ENCODE measurements around the gene PDE4D. TPM values are rescaled to one million over a fixed set of nuclear protein-coding genes. Genes with fewer than 3 reads are reported as not detected.
A peak's percentile ranks its signal among the peaks of the same experiment; 100 is the strongest.
"Not testable (repeated sequence)": the region's sequence is repeated elsewhere in the genome, so short reads cannot be mapped to it uniquely, and the experiment has no call there.

The PDE4D gene
- polyA plus RNA-seq, 10 donors, result 28.0 to 57.2 (median 38.6) TPM

- DNase-seq, result no peak
Observed at GRCh38 chr5:59769832-59770231, 123.7 kb downstream of the PDE4D start.

GRCh38 chr5:59769041-59769360 lies 124.5 kb downstream of the PDE4D start:
- no peak for DNase-seq

DNA sequence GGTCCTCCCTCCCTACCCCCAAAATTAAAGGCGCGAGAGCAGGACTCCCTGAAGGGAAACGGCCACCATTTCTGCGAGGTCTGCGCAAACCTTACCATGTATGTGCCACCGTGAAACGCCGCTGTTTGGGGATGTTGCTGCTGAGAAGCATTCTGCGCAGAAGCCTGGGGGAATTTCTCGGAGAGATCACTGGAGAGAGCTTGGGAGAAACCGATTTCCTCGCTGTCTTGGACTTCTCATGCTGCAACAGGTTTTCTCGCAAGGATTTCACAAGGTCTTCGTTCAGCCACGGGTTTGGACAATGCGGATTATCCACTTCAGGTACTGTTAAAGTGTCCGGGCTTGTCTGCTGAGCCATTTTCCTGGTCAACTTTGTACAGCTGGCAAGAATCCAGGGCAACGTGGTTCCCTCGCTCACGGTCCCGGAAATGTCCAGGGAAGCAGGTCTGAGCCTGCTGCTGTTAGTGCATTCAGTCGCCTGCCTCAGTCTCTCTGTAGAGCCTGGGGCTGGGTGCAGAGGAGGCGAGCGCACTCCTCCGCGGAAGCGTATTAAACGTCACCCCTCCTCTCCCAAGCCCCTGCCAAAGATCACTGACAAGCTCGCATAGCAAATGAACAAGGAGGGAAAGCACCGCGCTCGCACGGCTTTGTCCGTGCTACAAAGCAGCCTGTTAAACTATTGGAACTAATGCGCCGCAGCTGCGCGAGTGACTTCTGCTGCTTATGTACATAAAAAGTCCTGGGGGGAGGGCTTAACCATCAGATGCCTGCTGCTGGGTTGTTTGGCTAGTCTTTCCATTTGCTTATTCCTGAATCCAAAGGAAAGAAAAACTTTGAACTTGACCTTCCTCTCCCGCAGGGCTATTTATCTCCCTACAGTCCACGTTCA lies 125.1 kb downstream of the PDE4D start:
- peak; percentile 86 to 96 (median 88) for DNase-seq

GRCh38 chr5:59767681-59768151 lies 125.8 kb downstream of the PDE4D start:
- DNase-seq, result peak in 2 of 3 donors; percentile 26 to 73

- DNase-seq, result peak in 1 of 3 donors; percentile 16
Observed at GRCh38 chr5:59767211-59767605, 126.3 kb downstream of the PDE4D start.

GRCh38 chr5:59766427-59767210 lies 126.9 kb downstream of the PDE4D start:
- peak in 2 of 3 donors; percentile 16 to 58 for DNase-seq

DNA sequence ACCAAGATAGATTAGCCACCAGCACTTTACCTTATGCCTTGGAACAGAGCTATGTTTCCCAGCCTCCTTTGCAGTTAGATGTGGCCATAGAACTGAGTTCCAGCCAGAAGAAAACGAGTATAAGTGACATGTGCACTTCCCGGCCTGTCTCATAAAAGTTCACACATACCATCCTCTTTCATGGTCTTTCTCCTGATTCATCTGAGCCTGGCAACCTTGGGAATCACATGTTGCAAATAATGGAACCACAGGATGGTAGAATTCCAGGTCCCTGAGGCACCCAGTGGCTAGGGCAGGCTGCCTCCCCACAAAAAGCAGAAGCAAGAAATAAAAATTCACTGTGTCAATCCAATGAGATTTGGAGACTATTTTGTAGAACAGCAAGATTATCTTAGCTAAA lies 128.1 kb downstream of the PDE4D start:
- DNase-seq, result no peak

DNA sequence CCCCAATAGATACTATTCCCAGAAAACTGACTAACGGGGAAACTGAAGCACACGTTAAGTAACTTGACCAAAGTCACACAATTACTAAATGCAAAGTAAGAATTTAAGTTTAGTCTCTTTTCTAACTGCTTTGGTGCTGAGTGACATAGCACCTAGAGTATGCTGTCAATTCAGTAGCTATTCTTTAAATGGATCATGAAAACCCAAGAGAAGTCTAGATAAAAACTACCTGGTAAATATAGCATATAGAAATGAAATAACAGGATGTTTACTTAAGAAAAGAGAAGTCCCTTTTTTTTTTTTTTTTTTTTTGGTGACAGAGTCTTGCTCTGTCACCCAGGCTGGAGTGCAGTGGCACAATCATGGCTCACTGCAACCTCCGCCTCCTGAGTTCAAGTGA lies 129.2 kb downstream of the PDE4D start:
- DNase-seq, result no peak

GRCh38 chr5:59763541-59763940 lies 130.0 kb downstream of the PDE4D start:
- DNase-seq, result no peak

GRCh38 chr5:59762232-59762631 lies 131.3 kb downstream of the PDE4D start:
- DNase-seq, result not testable (repeated sequence)

GRCh38 chr5:59760785-59761348 lies 132.7 kb downstream of the PDE4D start:
- DNase-seq, result no peak

DNA sequence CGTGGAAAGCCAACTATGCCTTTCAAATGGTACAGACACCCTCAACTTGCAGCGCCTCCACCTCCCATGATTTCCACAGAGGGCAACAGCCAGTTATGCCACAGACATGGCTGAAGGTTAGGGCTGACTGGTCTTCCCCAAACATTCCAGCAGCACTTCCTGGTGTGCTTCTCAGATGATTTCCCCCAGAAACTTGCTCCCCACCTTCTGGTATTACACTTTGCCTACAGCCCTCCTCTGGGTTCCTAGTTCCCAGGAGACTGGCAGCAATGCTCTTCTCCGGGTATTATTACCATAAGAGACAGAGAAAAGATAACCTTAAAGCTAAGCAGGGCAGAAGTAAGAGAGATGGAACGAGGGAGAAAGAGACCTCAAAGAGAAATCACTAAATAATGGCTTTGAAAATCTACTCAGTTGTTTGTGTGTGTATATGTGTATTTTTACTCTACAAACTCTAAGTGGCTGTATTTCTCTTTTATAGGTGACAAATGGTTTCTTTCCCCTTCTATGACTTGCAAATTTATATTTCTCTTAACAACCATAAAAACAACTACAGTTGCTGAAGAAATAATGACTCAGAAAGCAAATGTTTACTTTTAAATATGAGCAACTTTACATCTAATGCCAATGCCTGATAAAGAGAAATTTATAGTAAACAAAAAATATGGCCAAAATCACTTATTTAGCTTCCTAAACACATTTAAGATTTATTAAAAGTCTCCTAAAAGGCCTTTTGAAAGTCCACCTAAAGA lies 133.8 kb downstream of the PDE4D start:
- no peak for DNase-seq

DNA sequence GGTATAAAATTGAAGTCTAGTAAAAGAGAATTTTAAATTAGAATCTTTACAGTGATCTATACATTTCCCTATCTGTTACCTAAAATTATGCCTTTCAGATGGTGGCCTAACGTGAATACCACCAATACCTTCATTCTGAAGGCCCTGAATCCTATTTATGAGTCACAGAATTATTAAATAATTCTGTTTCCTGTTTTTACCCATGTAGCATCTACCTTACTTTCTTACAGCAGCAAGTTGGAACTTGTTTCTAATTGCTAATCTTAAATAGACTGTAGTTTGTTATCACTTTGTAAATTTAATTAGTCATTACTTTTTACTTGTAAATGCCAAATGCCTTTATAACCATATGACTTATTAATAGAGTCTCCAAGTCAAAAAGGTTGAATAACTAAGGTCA lies 135.0 kb downstream of the PDE4D start:
- DNase-seq, result no peak

GRCh38 chr5:59757442-59757841 lies 136.1 kb downstream of the PDE4D start:
- no peak for DNase-seq

GRCh38 chr5:59756373-59757035 lies 137.0 kb downstream of the PDE4D start:
- no peak for DNase-seq

GRCh38 chr5:59755476-59755875 lies 138.1 kb downstream of the PDE4D start:
- no peak for DNase-seq

DNA sequence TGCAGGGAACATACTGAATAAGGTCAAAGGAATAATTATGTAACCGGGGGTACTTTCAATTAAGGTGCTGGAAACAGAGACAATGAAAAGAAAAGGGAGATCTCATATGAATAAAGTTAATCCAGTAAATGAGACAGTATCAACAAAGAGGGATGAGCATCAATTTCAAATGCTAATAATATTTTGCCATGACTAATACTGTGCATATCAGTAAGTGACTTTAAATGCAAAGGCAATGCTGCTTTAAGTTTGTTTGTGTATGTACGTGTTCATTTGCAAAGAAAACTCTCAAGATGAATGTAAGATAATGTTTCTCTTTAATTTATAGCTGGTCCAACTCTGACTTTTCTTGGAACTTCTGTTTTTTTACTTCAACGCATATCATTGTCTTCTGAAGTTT lies 139.9 kb downstream of the PDE4D start:
- no peak for DNase-seq

- no peak for DNase-seq
Observed at GRCh38 chr5:59749782-59750520, 143.6 kb downstream of the PDE4D start.

GRCh38 chr5:59748036-59748663 lies 145.4 kb downstream of the PDE4D start:
- not testable (repeated sequence) for DNase-seq

GRCh38 chr5:59746241-59746765 lies 147.2 kb downstream of the PDE4D start:
- peak in 2 of 3 donors; percentile 19 to 40 for DNase-seq

Measured in muscle of back (tissue), 11 donors.